RWPE1 (cell line): ENCODE results near the gene LONP2.
A peak's percentile ranks its signal among the peaks of the same experiment; 100 is the strongest.
"Not testable (repeated sequence)": the region's sequence is repeated elsewhere in the genome, so short reads cannot be mapped to it uniquely, and the experiment has no call there.

Experiments
- CTCF ChIA-PET: fragments of 350-600 bp; sonication (Branson Sonifier 250); formaldehyde crosslinking; extraction: SDS; loops from one replicate; lab custom pipeline; 2021; lab: Yijun Ruan, JAX
- POLR2A ChIA-PET: fragments of 400-600 bp; formaldehyde crosslinking; extraction: SDS; loops from one replicate; lab custom pipeline; 2020; ENCODE audit warnings: antibody characterized with exemption; ENCODE audit not compliant: low non-redundant PET; lab: Yijun Ruan, JAX
- DNase-seq: peaks from one replicate; pipeline ENCODE4 v3.0.0; 2012; ENCODE audit warnings: low spot score
- H3K27ac ChIP-seq: fragments of 450-650 bp; 2 replicates; pipeline ENCODE4 v1.5.1; 2017
- TF ChIP-seq, protein P1 (sequence below): fragments of 450-650 bp; conservative IDR thresholded peaks from 2 replicates; pipeline ENCODE4 v1.5.1; 2017; ENCODE audit warnings: low read depth, mild to moderate bottlenecking

Gene LONP2

GRCh38 chr16:48385253-48386150, 141.4 kb downstream of the LONP2 start, which contains the start of gene SIAH1:
Gene SIAH1, minus strand, starts transcription at chr16:48385413. Its CDS starts 22,985 bp downstream, at chr16:48362428.
- TF ChIP-seq, protein P1, sequence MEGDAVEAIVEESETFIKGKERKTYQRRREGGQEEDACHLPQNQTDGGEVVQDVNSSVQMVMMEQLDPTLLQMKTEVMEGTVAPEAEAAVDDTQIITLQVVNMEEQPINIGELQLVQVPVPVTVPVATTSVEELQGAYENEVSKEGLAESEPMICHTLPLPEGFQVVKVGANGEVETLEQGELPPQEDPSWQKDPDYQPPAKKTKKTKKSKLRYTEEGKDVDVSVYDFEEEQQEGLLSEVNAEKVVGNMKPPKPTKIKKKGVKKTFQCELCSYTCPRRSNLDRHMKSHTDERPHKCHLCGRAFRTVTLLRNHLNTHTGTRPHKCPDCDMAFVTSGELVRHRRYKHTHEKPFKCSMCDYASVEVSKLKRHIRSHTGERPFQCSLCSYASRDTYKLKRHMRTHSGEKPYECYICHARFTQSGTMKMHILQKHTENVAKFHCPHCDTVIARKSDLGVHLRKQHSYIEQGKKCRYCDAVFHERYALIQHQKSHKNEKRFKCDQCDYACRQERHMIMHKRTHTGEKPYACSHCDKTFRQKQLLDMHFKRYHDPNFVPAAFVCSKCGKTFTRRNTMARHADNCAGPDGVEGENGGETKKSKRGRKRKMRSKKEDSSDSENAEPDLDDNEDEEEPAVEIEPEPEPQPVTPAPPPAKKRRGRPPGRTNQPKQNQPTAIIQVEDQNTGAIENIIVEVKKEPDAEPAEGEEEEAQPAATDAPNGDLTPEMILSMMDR, result no peak
- ChIA-PET POLR2A (no interaction called here), CTCF (interaction anchor here (1.6 kb wide), 1 partner anchor 141 kb away, joined by 4 read pairs; no protein-coding TSS in a partner anchor)
- peak within 1 kb of the TSS; percentile 93 for H3K27ac ChIP-seq
- peak; percentile 89 for DNase-seq

- ChIA-PET POLR2A (no interaction called here), CTCF (interaction anchor here (1.6 kb wide), 1 partner anchor 140 kb away, joined by 4 read pairs; no protein-coding TSS in a partner anchor)
- TF ChIP-seq, protein P1, result no peak
- H3K27ac ChIP-seq, result no peak overlapping the region; the same call in 1 of the 2 replicates
- no peak for DNase-seq
Observed at GRCh38 chr16:48386559-48387312, 142.6 kb downstream of the LONP2 start.

- DNase-seq, result no peak
- ChIA-PET POLR2A (no interaction called here), CTCF (no interaction called here)
- H3K27ac ChIP-seq, result no peak overlapping the region
- TF ChIP-seq, protein P1, result no peak
Observed at GRCh38 chr16:48392407-48392806, 148.3 kb downstream of the LONP2 start.

GRCh38 chr16:48393485-48394354, 149.6 kb downstream of the LONP2 start:
- ChIA-PET POLR2A (no interaction called here), CTCF (interaction anchor here (1.0 to 1.1 kb wide), 2 partner anchors 63 to 148 kb away, joined by 4 to 6 read pairs; no protein-coding TSS in a partner anchor)
- DNase-seq, result no peak
- H3K27ac ChIP-seq, result no peak overlapping the region
- TF ChIP-seq, protein P1, result no peak

- CTCF ChIA-PET, result interaction anchor here (1.1 kb wide), 1 partner anchor 147 kb away, joined by 4 read pairs; no protein-coding TSS in a partner anchor
- no peak overlapping the region for H3K27ac ChIP-seq
- no peak for DNase-seq
- POLR2A ChIA-PET, result no interaction called here
- TF ChIP-seq, protein P1, result no peak
Observed at GRCh38 chr16:48394355-48394703, 150.2 kb downstream of the LONP2 start.

- TF ChIP-seq, protein P1, result no peak
- ChIA-PET POLR2A (no interaction called here), CTCF (no interaction called here)
- DNase-seq, result no peak
- no peak overlapping the region for H3K27ac ChIP-seq
Observed at GRCh38 chr16:48395375-48395774, 151.3 kb downstream of the LONP2 start.

- H3K27ac ChIP-seq, DNase-seq, POLR2A ChIA-PET, CTCF ChIA-PET: not testable (repeated sequence)
Observed at GRCh38 chr16:48402547-48402946, 158.4 kb downstream of the LONP2 start.
